PFSK-1 (cell line): ENCODE results near the gene MAGI2.

Source experiments
- POLR2AphosphoS5 ChIP-seq: IDR thresholded peaks from 2 replicates; pipeline ENCODE4 v1.6.1; 2012; ENCODE audit warnings: low read depth, mild to moderate bottlenecking, control low read depth, low read length, moderate library complexity
- TF ChIP-seq, protein P1 (sequence below), 2 experiments: IDR thresholded peaks; 2 replicates each; pipeline versions ENCODE4 v1.6.1 to v1.8.0; 2011 to 2012; ENCODE audit warnings: low read depth in 2 of 2, low read length in 2 of 2, control low read depth in 1 of 2, inconsistent platforms in 1 of 2, mild to moderate bottlenecking in 1 of 2, moderate library complexity in 1 of 2; ENCODE audit not compliant: insufficient read depth in 1 of 2

DNA sequence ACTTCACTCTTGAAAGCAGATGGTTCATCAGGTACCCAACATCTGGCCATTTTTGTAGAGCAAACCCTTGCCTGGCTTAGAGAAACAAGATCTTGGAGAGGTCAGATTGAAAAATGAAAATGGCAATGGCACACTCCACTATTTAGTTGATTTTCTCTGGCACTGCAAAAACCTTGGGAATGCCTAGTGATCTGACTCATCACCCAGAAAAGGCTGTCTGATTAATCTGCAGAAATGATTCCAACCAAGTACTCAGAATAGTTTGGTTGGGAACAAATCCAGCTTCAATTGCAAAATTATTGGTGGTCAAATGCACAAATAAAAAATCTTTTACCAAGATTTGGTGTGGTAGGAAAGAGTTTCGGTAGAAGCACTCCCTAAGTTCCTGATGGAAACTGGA, 1303.7 kb downstream of the MAGI2 start:
- TF ChIP-seq POLR2AphosphoS5: no peak
- TF ChIP-seq, protein P1, sequence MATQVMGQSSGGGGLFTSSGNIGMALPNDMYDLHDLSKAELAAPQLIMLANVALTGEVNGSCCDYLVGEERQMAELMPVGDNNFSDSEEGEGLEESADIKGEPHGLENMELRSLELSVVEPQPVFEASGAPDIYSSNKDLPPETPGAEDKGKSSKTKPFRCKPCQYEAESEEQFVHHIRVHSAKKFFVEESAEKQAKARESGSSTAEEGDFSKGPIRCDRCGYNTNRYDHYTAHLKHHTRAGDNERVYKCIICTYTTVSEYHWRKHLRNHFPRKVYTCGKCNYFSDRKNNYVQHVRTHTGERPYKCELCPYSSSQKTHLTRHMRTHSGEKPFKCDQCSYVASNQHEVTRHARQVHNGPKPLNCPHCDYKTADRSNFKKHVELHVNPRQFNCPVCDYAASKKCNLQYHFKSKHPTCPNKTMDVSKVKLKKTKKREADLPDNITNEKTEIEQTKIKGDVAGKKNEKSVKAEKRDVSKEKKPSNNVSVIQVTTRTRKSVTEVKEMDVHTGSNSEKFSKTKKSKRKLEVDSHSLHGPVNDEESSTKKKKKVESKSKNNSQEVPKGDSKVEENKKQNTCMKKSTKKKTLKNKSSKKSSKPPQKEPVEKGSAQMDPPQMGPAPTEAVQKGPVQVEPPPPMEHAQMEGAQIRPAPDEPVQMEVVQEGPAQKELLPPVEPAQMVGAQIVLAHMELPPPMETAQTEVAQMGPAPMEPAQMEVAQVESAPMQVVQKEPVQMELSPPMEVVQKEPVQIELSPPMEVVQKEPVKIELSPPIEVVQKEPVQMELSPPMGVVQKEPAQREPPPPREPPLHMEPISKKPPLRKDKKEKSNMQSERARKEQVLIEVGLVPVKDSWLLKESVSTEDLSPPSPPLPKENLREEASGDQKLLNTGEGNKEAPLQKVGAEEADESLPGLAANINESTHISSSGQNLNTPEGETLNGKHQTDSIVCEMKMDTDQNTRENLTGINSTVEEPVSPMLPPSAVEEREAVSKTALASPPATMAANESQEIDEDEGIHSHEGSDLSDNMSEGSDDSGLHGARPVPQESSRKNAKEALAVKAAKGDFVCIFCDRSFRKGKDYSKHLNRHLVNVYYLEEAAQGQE (IDR thresholded peaks at IDR 0.05; ENCODE audit: insufficient read depth in 1 of 2, low read depth in 2 of 2, low read length in 2 of 2): no peak
